NCI-H2107 treated with DMSO at 0.1 percent for 48 hours (cell line): ENCODE measurements around the gene S100A4.
"Not testable (repeated sequence)": the region's sequence is repeated elsewhere in the genome, so short reads cannot be mapped to it uniquely, and the experiment has no call there.

Experiments used
- DNase-seq: peaks from one replicate; lab custom pipeline; 2025; ENCODE audit not compliant: unreplicated experiment; lab: John Stamatoyannopoulos, UW

S100A4 gene

GRCh38 chr1:153545067-153546055 lies at the start of gene S100A4:
Gene S100A4 (minus strand): TSS chr1:153545806. CDS start chr1:153544794, 1,012 bp downstream.
- DNase-seq, result peak; percentile 95

- no peak for DNase-seq
These were observed 47.1 kb upstream of the S100A4 start for GRCh38 chr1:153592748-153593147.

- no peak for DNase-seq
These were observed 42.9 kb upstream of the S100A4 start for GRCh38 chr1:153588482-153588881.

GRCh38 chr1:153588033-153588432 lies 42.4 kb upstream of the S100A4 start:
- DNase-seq, result not testable (repeated sequence)

- no peak for DNase-seq
These were observed 41.7 kb upstream of the S100A4 start for GRCh38 chr1:153587314-153587713.

- peak; percentile 20 for DNase-seq
These were observed 40.7 kb upstream of the S100A4 start for GRCh38 chr1:153586347-153586746.

- no peak for DNase-seq
These were observed 39.4 kb upstream of the S100A4 start for GRCh38 chr1:153585006-153585405.

- DNase-seq, result no peak
These were observed 38.4 kb upstream of the S100A4 start for GRCh38 chr1:153583976-153584375.

- DNase-seq, result not testable (repeated sequence)
These were observed 37.9 kb upstream of the S100A4 start for GRCh38 chr1:153583514-153583913.

GRCh38 chr1:153582836-153583235 lies 37.2 kb upstream of the S100A4 start:
- DNase-seq, result not testable (repeated sequence)

GRCh38 chr1:153578936-153579335 lies 33.3 kb upstream of the S100A4 start:
- DNase-seq, result no peak

- no peak for DNase-seq
These were observed 32.9 kb upstream of the S100A4 start for GRCh38 chr1:153578490-153578889.

- DNase-seq, result no peak
These were observed 32.0 kb upstream of the S100A4 start for GRCh38 chr1:153577624-153578051.

GRCh38 chr1:153577138-153577537 lies 31.5 kb upstream of the S100A4 start:
- DNase-seq, result no peak

- DNase-seq, result not testable (repeated sequence)
These were observed 29.9 kb upstream of the S100A4 start for GRCh38 chr1:153575497-153575896.

GRCh38 chr1:153575081-153575491 lies 29.5 kb upstream of the S100A4 start:
- not testable (repeated sequence) for DNase-seq

GRCh38 chr1:153573351-153573750 lies 27.7 kb upstream of the S100A4 start:
- DNase-seq, result no peak

- DNase-seq, result peak; percentile 81
These were observed 27.0 kb upstream of the S100A4 start for GRCh38 chr1:153572569-153573015.

GRCh38 chr1:153571706-153572105 lies 26.1 kb upstream of the S100A4 start:
- DNase-seq, result no peak

GRCh38 chr1:153570874-153571273 lies 25.3 kb upstream of the S100A4 start:
- no peak for DNase-seq

- no peak for DNase-seq
These were observed 23.9 kb upstream of the S100A4 start for GRCh38 chr1:153569465-153569864.

- DNase-seq, result peak; percentile 92
These were observed 22.9 kb upstream of the S100A4 start for GRCh38 chr1:153568367-153569099.
